Trophoblast cell (in vitro differentiated cells and primary cell): ENCODE data around the gene ADGRG3.

Source experiments
- DNase-seq, 2 donors: peaks; one replicate each; pipeline ENCODE4 v3.0.0-alpha.2; 2016
- H2AFZ ChIP-seq: 2 replicates; pipeline ENCODE4 v1.6.1; 2013; ENCODE audit warnings: low read length, moderate library complexity, mild to moderate bottlenecking; ENCODE audit not compliant: insufficient read depth, poor library complexity
- H2AK5ac ChIP-seq: 2 replicates; pipeline ENCODE4 v1.6.1; 2013; ENCODE audit warnings: mild to moderate bottlenecking, low read length
- H2BK120ac ChIP-seq: 2 replicates; pipeline ENCODE4 v1.6.1; 2013; ENCODE audit warnings: low read length, mild to moderate bottlenecking, moderate library complexity; ENCODE audit not compliant: insufficient read depth, poor library complexity
- H2BK12ac ChIP-seq: 2 replicates; pipeline ENCODE4 v1.6.1; 2013; ENCODE audit warnings: mild to moderate bottlenecking, low read length, moderate library complexity
- H2BK5ac ChIP-seq: 2 replicates; pipeline ENCODE4 v1.6.1; 2013; ENCODE audit warnings: low read length, low read depth, moderate library complexity, mild to moderate bottlenecking; ENCODE audit not compliant: poor library complexity
- H3K14ac ChIP-seq: 2 replicates; pipeline ENCODE4 v1.6.1; 2013; ENCODE audit warnings: mild to moderate bottlenecking, low read length
- H3K18ac ChIP-seq: 2 replicates; pipeline ENCODE4 v1.6.1; 2013; ENCODE audit warnings: mild to moderate bottlenecking, low read length
- H3K23ac ChIP-seq: 2 replicates; pipeline ENCODE4 v1.6.1; 2013; ENCODE audit warnings: low read length
- H3K27ac ChIP-seq: 2 replicates; pipeline ENCODE4 v1.5.1; 2013; ENCODE audit warnings: low read depth, mild to moderate bottlenecking, inconsistent platforms, low read length, moderate library complexity
- H3K27me3 ChIP-seq: 2 replicates; pipeline ENCODE4 v1.6.1; 2013; ENCODE audit warnings: inconsistent platforms, mild to moderate bottlenecking, low read length, moderate library complexity; ENCODE audit not compliant: insufficient read depth
- H3K36me3 ChIP-seq, 2 experiments: 1 replicate in 1 of 2; 2 replicates in 1 of 2; pipeline ENCODE4 v1.6.1; 2013; ENCODE audit warnings: low read length in 2 of 2, mild to moderate bottlenecking in 2 of 2, moderate library complexity in 1 of 2; ENCODE audit not compliant: insufficient read depth in 2 of 2, control insufficient read depth in 1 of 2
- H3K4ac ChIP-seq: 2 replicates; pipeline ENCODE4 v1.6.1; 2013; ENCODE audit warnings: low read depth, mild to moderate bottlenecking, low read length, moderate library complexity
- H3K4me1 ChIP-seq, 2 experiments: 1 replicate in 1 of 2; 2 replicates in 1 of 2; pipeline ENCODE4 v1.6.1; 2013; ENCODE audit warnings: low read length in 2 of 2, mild to moderate bottlenecking in 2 of 2, moderate library complexity in 1 of 2; ENCODE audit not compliant: insufficient read depth in 2 of 2, control insufficient read depth in 1 of 2
- H3K4me2 ChIP-seq: 2 replicates; pipeline ENCODE4 v1.6.1; 2013; ENCODE audit warnings: inconsistent platforms, mild to moderate bottlenecking, low read length, moderate library complexity
- H3K4me3 ChIP-seq: 2 replicates; pipeline ENCODE4 v1.5.1; 2013; ENCODE audit warnings: mild to moderate bottlenecking, low read depth, low read length, inconsistent platforms
- H3K79me1 ChIP-seq: one replicate; pipeline ENCODE4 v1.6.1; 2013; ENCODE audit warnings: low read length
- H3K79me2 ChIP-seq: 2 replicates; pipeline ENCODE4 v1.6.1; 2013; ENCODE audit warnings: low read length, mild to moderate bottlenecking; ENCODE audit not compliant: control insufficient read depth, insufficient read depth, poor library complexity
- H3K9ac ChIP-seq: 2 replicates; pipeline ENCODE4 v1.6.1; 2013; ENCODE audit warnings: mild to moderate bottlenecking, low read length
- H3K9me3 ChIP-seq: 2 replicates; pipeline ENCODE4 v1.6.1; 2013; ENCODE audit warnings: low read depth, mild to moderate bottlenecking, control low read depth, inconsistent platforms, low read length; ENCODE audit not compliant: insufficient read depth
- H4K12ac ChIP-seq: 2 replicates; pipeline ENCODE4 v1.6.1; 2013; ENCODE audit warnings: low read depth, mild to moderate bottlenecking, low read length, moderate library complexity
- H4K8ac ChIP-seq: 2 replicates; pipeline ENCODE4 v1.6.1; 2013; ENCODE audit warnings: low read depth, mild to moderate bottlenecking, low read length, moderate library complexity
- H4K91ac ChIP-seq: one replicate; pipeline ENCODE4 v1.6.1; 2013; ENCODE audit warnings: low read depth, mild to moderate bottlenecking, low read length, moderate library complexity
- WGBS: extraction: QIAGEN DNeasy Blood & Tissue Kit; methylation state at CpG from one replicate; pipeline ENCODE4 v1.1.7; 2013; ENCODE audit warnings: missing lambda C conversion rate; ENCODE audit not compliant: insufficient read length, insufficient coverage; ENCODE audit errors: extremely low coverage; 5-methylcytosine and 5-hydroxymethylcytosine counted together

Gene ADGRG3

GRCh38 chr16:57656342-57656955 lies 11.7 kb upstream of the ADGRG3 start:
- no peak overlapping the region for H4K91ac ChIP-seq
- no peak overlapping the region for H2BK5ac ChIP-seq
- H3K18ac ChIP-seq: no peak overlapping the region
- no peak overlapping the region for H4K8ac ChIP-seq
- H2AFZ ChIP-seq: no peak overlapping the region
- no CpG with 5 or more reads among the region's 11 CpGs for WGBS
- H3K27ac ChIP-seq: no peak overlapping the region
- H3K4me3 ChIP-seq: no peak overlapping the region
- no peak overlapping the region for H3K9ac ChIP-seq
- no peak overlapping the region for H3K4me2 ChIP-seq
- no peak overlapping the region for H3K4ac ChIP-seq
- H3K79me1 ChIP-seq: no peaks in the 10 kb centered on the region
- H2AK5ac ChIP-seq: no peak overlapping the region
- H4K12ac ChIP-seq: no peak overlapping the region
- DNase-seq: no peak
- H3K27me3 ChIP-seq: no peaks in the 10 kb centered on the region
- H3K79me2 ChIP-seq: no peaks in the 10 kb centered on the region
- H3K9me3 ChIP-seq: no peaks in the 10 kb centered on the region
- H2BK12ac ChIP-seq: no peak overlapping the region
- H2BK120ac ChIP-seq: no peak overlapping the region
- no peak overlapping the region for H3K23ac ChIP-seq
- peaks cover 74 to 78% of the 10 kb centered on the region in 2 experiments for H3K36me3 ChIP-seq
- no peak overlapping the region for H3K14ac ChIP-seq
- no peaks in the 10 kb centered on the region for H3K4me1 ChIP-seq

GRCh38 chr16:57657228-57657627 lies 10.9 kb upstream of the ADGRG3 start:
- Histone ChIP-seq H3K9ac (no peak overlapping the region), H4K12ac (no peak overlapping the region), H3K23ac (no peak overlapping the region), H3K18ac (no peak overlapping the region), H3K4me1 (no peaks in the 10 kb centered on the region), H3K79me2 (no peaks in the 10 kb centered on the region), H3K4me2 (no peak overlapping the region), H2BK120ac (no peak overlapping the region), H4K8ac (no peak overlapping the region), H2AK5ac (no peak overlapping the region), H3K4ac (no peak overlapping the region), H4K91ac (no peak overlapping the region), H3K4me3 (no peak overlapping the region), H2BK5ac (no peak overlapping the region), H3K79me1 (no peaks in the 10 kb centered on the region), H3K14ac (no peak overlapping the region), H3K9me3 (no peaks in the 10 kb centered on the region), H3K27ac (no peak overlapping the region), H3K27me3 (no peaks in the 10 kb centered on the region), H2AFZ (no peak overlapping the region), H2BK12ac (no peak overlapping the region), H3K36me3 (peaks cover 75 to 80% of the 10 kb centered on the region in 2 experiments)
- DNase-seq: no peak
- no CpG with 5 or more reads among the region's 13 CpGs for WGBS

- Histone ChIP-seq H4K12ac (no peak overlapping the region), H4K8ac (no peak overlapping the region), H3K4me3 (no peak overlapping the region), H2AFZ (no peak overlapping the region), H3K79me2 (no peaks in the 10 kb centered on the region), H2BK5ac (no peak overlapping the region), H3K4me1 (no peaks in the 10 kb centered on the region), H2BK12ac (no peak overlapping the region), H3K18ac (no peak overlapping the region), H2AK5ac (no peak overlapping the region), H3K9me3 (no peaks in the 10 kb centered on the region), H3K4me2 (no peak overlapping the region), H3K4ac (no peak overlapping the region), H3K14ac (no peak overlapping the region), H4K91ac (no peak overlapping the region), H3K79me1 (no peaks in the 10 kb centered on the region), H3K23ac (no peak overlapping the region), H3K27ac (no peak overlapping the region), H3K27me3 (no peaks in the 10 kb centered on the region), H3K9ac (no peak overlapping the region), H3K36me3 (peaks cover 75 to 80% of the 10 kb centered on the region in 2 experiments), H2BK120ac (no peak overlapping the region)
- WGBS: no CpG with 5 or more reads among the region's 10 CpGs
- no peak for DNase-seq
Measured at GRCh38 chr16:57658130-57658877, 9.8 kb upstream of the ADGRG3 start.

- Histone ChIP-seq H3K36me3 (peaks cover 79 to 81% of the 10 kb centered on the region in 2 experiments), H3K23ac (no peak overlapping the region), H2AFZ (no peak overlapping the region), H3K79me1 (no peaks in the 10 kb centered on the region), H3K9me3 (no peaks in the 10 kb centered on the region), H3K18ac (no peak overlapping the region), H3K14ac (no peak overlapping the region), H3K27me3 (no peaks in the 10 kb centered on the region), H2BK12ac (no peak overlapping the region), H3K4me1 (no peaks in the 10 kb centered on the region), H2AK5ac (no peak overlapping the region), H4K91ac (no peak overlapping the region), H3K79me2 (no peaks in the 10 kb centered on the region), H4K8ac (no peak overlapping the region), H3K4me2 (no peak overlapping the region), H3K4ac (no peak overlapping the region), H2BK5ac (no peak overlapping the region), H3K9ac (no peak overlapping the region), H3K4me3 (no peak overlapping the region), H4K12ac (no peak overlapping the region), H3K27ac (no peak overlapping the region), H2BK120ac (no peak overlapping the region)
- DNase-seq: no peak
- no CpG with 5 or more reads among the region's 19 CpGs for WGBS
Measured at GRCh38 chr16:57658878-57659674, 9.0 kb upstream of the ADGRG3 start.
